Activated CD4-positive, CD25-positive, alpha-beta regulatory T cell treated with anti-CD3 and anti-CD28 coated beads, Interleukin-2, amount 50 U/mL, for 16 hours (primary cell): ENCODE results near the gene CACNA1E.

Source experiments
- DNase-seq: peaks from one replicate; pipeline ENCODE4 v3.0.0-alpha.2; 2020; ENCODE audit warnings: low read depth, low spot score

Gene CACNA1E

GRCh38 chr1:181635110-181635509 lies 151.8 kb downstream of the CACNA1E start:
- no peak for DNase-seq

GRCh38 chr1:181637998-181638397 lies 154.7 kb downstream of the CACNA1E start:
- DNase-seq = no peak

GRCh38 chr1:181640956-181641355 lies 157.6 kb downstream of the CACNA1E start:
- no peak for DNase-seq

- no peak for DNase-seq
Measured at GRCh38 chr1:181643631-181644030, 160.3 kb downstream of the CACNA1E start.

- no peak for DNase-seq
Measured at GRCh38 chr1:181645171-181645570, 161.9 kb downstream of the CACNA1E start.

- DNase-seq = no peak
Measured at GRCh38 chr1:181646710-181647109, 163.4 kb downstream of the CACNA1E start.

GRCh38 chr1:181647314-181648035 lies 164.2 kb downstream of the CACNA1E start:
- no peak for DNase-seq

- DNase-seq = no peak
Measured at GRCh38 chr1:181651276-181651675, 168.0 kb downstream of the CACNA1E start.

GRCh38 chr1:181655756-181656155 lies 172.4 kb downstream of the CACNA1E start:
- no peak for DNase-seq

GRCh38 chr1:181656491-181656890 lies 173.2 kb downstream of the CACNA1E start:
- DNase-seq = no peak

GRCh38 chr1:181658581-181658980 lies 175.3 kb downstream of the CACNA1E start:
- DNase-seq = no peak

- no peak for DNase-seq
Measured at GRCh38 chr1:181659321-181659957, 176.1 kb downstream of the CACNA1E start.

- no peak for DNase-seq
Measured at GRCh38 chr1:181660621-181661020, 177.3 kb downstream of the CACNA1E start.

GRCh38 chr1:181661569-181661968 lies 178.3 kb downstream of the CACNA1E start:
- DNase-seq = no peak

- no peak for DNase-seq
Measured at GRCh38 chr1:181662606-181663005, 179.3 kb downstream of the CACNA1E start.

GRCh38 chr1:181664543-181664942 lies 181.2 kb downstream of the CACNA1E start:
- DNase-seq = no peak

GRCh38 chr1:181669246-181669645 lies 185.9 kb downstream of the CACNA1E start:
- DNase-seq = no peak

GRCh38 chr1:181674617-181675016 lies 191.3 kb downstream of the CACNA1E start:
- DNase-seq = no peak

GRCh38 chr1:181675091-181675917 lies 192.0 kb downstream of the CACNA1E start:
- DNase-seq = no peak

- DNase-seq = no peak
Measured at GRCh38 chr1:181675918-181676190, 192.5 kb downstream of the CACNA1E start.

GRCh38 chr1:181676269-181676668 lies 193.0 kb downstream of the CACNA1E start:
- no peak for DNase-seq

GRCh38 chr1:181680332-181680731 lies 197.0 kb downstream of the CACNA1E start:
- no peak for DNase-seq

- DNase-seq = no peak
Measured at GRCh38 chr1:181680871-181681270, 197.6 kb downstream of the CACNA1E start.
